Trophoblast cell (in vitro differentiated cells and primary cell): ENCODE measurements around the gene SPAG16.

Experiments used
- DNase-seq, 2 donors: peaks; one replicate each; pipeline ENCODE4 v3.0.0-alpha.2; 2016
- H2AFZ ChIP-seq: 2 replicates; pipeline ENCODE4 v1.6.1; 2013; ENCODE audit warnings: low read length, moderate library complexity, mild to moderate bottlenecking; ENCODE audit not compliant: insufficient read depth, poor library complexity
- H2AK5ac ChIP-seq: 2 replicates; pipeline ENCODE4 v1.6.1; 2013; ENCODE audit warnings: mild to moderate bottlenecking, low read length
- H2BK120ac ChIP-seq: 2 replicates; pipeline ENCODE4 v1.6.1; 2013; ENCODE audit warnings: low read length, mild to moderate bottlenecking, moderate library complexity; ENCODE audit not compliant: insufficient read depth, poor library complexity
- H2BK12ac ChIP-seq: 2 replicates; pipeline ENCODE4 v1.6.1; 2013; ENCODE audit warnings: mild to moderate bottlenecking, low read length, moderate library complexity
- H2BK5ac ChIP-seq: 2 replicates; pipeline ENCODE4 v1.6.1; 2013; ENCODE audit warnings: low read length, low read depth, moderate library complexity, mild to moderate bottlenecking; ENCODE audit not compliant: poor library complexity
- H3K14ac ChIP-seq: 2 replicates; pipeline ENCODE4 v1.6.1; 2013; ENCODE audit warnings: mild to moderate bottlenecking, low read length
- H3K18ac ChIP-seq: 2 replicates; pipeline ENCODE4 v1.6.1; 2013; ENCODE audit warnings: mild to moderate bottlenecking, low read length
- H3K23ac ChIP-seq: 2 replicates; pipeline ENCODE4 v1.6.1; 2013; ENCODE audit warnings: low read length
- H3K27ac ChIP-seq: 2 replicates; pipeline ENCODE4 v1.5.1; 2013; ENCODE audit warnings: low read depth, mild to moderate bottlenecking, inconsistent platforms, low read length, moderate library complexity
- H3K27me3 ChIP-seq: 2 replicates; pipeline ENCODE4 v1.6.1; 2013; ENCODE audit warnings: inconsistent platforms, mild to moderate bottlenecking, low read length, moderate library complexity; ENCODE audit not compliant: insufficient read depth
- H3K36me3 ChIP-seq, 2 experiments: 1 replicate in 1 of 2; 2 replicates in 1 of 2; pipeline ENCODE4 v1.6.1; 2013; ENCODE audit warnings: low read length in 2 of 2, mild to moderate bottlenecking in 2 of 2, moderate library complexity in 1 of 2; ENCODE audit not compliant: insufficient read depth in 2 of 2, control insufficient read depth in 1 of 2
- H3K4ac ChIP-seq: 2 replicates; pipeline ENCODE4 v1.6.1; 2013; ENCODE audit warnings: low read depth, mild to moderate bottlenecking, low read length, moderate library complexity
- H3K4me1 ChIP-seq, 2 experiments: 1 replicate in 1 of 2; 2 replicates in 1 of 2; pipeline ENCODE4 v1.6.1; 2013; ENCODE audit warnings: low read length in 2 of 2, mild to moderate bottlenecking in 2 of 2, moderate library complexity in 1 of 2; ENCODE audit not compliant: insufficient read depth in 2 of 2, control insufficient read depth in 1 of 2
- H3K4me2 ChIP-seq: 2 replicates; pipeline ENCODE4 v1.6.1; 2013; ENCODE audit warnings: inconsistent platforms, mild to moderate bottlenecking, low read length, moderate library complexity
- H3K4me3 ChIP-seq: 2 replicates; pipeline ENCODE4 v1.5.1; 2013; ENCODE audit warnings: mild to moderate bottlenecking, low read depth, low read length, inconsistent platforms
- H3K79me1 ChIP-seq: one replicate; pipeline ENCODE4 v1.6.1; 2013; ENCODE audit warnings: low read length
- H3K79me2 ChIP-seq: 2 replicates; pipeline ENCODE4 v1.6.1; 2013; ENCODE audit warnings: low read length, mild to moderate bottlenecking; ENCODE audit not compliant: control insufficient read depth, insufficient read depth, poor library complexity
- H3K9ac ChIP-seq: 2 replicates; pipeline ENCODE4 v1.6.1; 2013; ENCODE audit warnings: mild to moderate bottlenecking, low read length
- H3K9me3 ChIP-seq: 2 replicates; pipeline ENCODE4 v1.6.1; 2013; ENCODE audit warnings: low read depth, mild to moderate bottlenecking, control low read depth, inconsistent platforms, low read length; ENCODE audit not compliant: insufficient read depth
- H4K12ac ChIP-seq: 2 replicates; pipeline ENCODE4 v1.6.1; 2013; ENCODE audit warnings: low read depth, mild to moderate bottlenecking, low read length, moderate library complexity
- H4K8ac ChIP-seq: 2 replicates; pipeline ENCODE4 v1.6.1; 2013; ENCODE audit warnings: low read depth, mild to moderate bottlenecking, low read length, moderate library complexity
- H4K91ac ChIP-seq: one replicate; pipeline ENCODE4 v1.6.1; 2013; ENCODE audit warnings: low read depth, mild to moderate bottlenecking, low read length, moderate library complexity
- WGBS: extraction: QIAGEN DNeasy Blood & Tissue Kit; methylation state at CpG from one replicate; pipeline ENCODE4 v1.1.7; 2013; ENCODE audit warnings: missing lambda C conversion rate; ENCODE audit not compliant: insufficient read length, insufficient coverage; ENCODE audit errors: extremely low coverage; 5-methylcytosine and 5-hydroxymethylcytosine counted together

SPAG16 gene

GRCh38 chr2:214320211-214320610, 1035.9 kb downstream of the SPAG16 start:
- H3K4me3 ChIP-seq, result no peak overlapping the region
- no peak overlapping the region for H2AFZ ChIP-seq
- H3K36me3 ChIP-seq, result no peaks in the 10 kb centered on the region
- H2AK5ac ChIP-seq, result no peak overlapping the region
- no peak overlapping the region for H2BK120ac ChIP-seq
- H3K23ac ChIP-seq, result no peak overlapping the region
- no peak overlapping the region for H3K18ac ChIP-seq
- H3K4me2 ChIP-seq, result no peak overlapping the region
- H3K4ac ChIP-seq, result no peak overlapping the region
- no peak overlapping the region for H3K14ac ChIP-seq
- DNase-seq, result peak; percentile 12 to 53
- H2BK12ac ChIP-seq, result no peak overlapping the region
- H3K27me3 ChIP-seq, result no peaks in the 10 kb centered on the region
- no peak overlapping the region for H3K27ac ChIP-seq
- H3K9ac ChIP-seq, result no peak overlapping the region
- H4K8ac ChIP-seq, result no peak overlapping the region
- H2BK5ac ChIP-seq, result no peak overlapping the region
- H3K4me1 ChIP-seq, result no peaks in the 10 kb centered on the region
- no peaks in the 10 kb centered on the region for H3K9me3 ChIP-seq
- H3K79me1 ChIP-seq, result no peaks in the 10 kb centered on the region
- H3K79me2 ChIP-seq, result no peaks in the 10 kb centered on the region
- H4K91ac ChIP-seq, result no peak overlapping the region
- no peak overlapping the region for H4K12ac ChIP-seq

GRCh38 chr2:214322662-214323061, 1038.4 kb downstream of the SPAG16 start:
- Histone ChIP-seq H3K4me2 (no peak overlapping the region), H2BK5ac (no peak overlapping the region), H2AK5ac (no peak overlapping the region), H2BK12ac (no peak overlapping the region), H2AFZ (no peak overlapping the region), H3K23ac (no peak overlapping the region), H2BK120ac (no peak overlapping the region), H3K79me2 (no peaks in the 10 kb centered on the region), H3K27me3 (no peaks in the 10 kb centered on the region), H3K14ac (no peak overlapping the region), H4K12ac (no peak overlapping the region), H3K79me1 (no peaks in the 10 kb centered on the region), H4K91ac (no peak overlapping the region), H3K4me1 (no peaks in the 10 kb centered on the region), H3K36me3 (no peaks in the 10 kb centered on the region), H3K9me3 (no peaks in the 10 kb centered on the region), H3K9ac (no peak overlapping the region), H3K4me3 (no peak overlapping the region), H3K18ac (no peak overlapping the region), H4K8ac (no peak overlapping the region), H3K27ac (no peak overlapping the region), H3K4ac (no peak overlapping the region)
- WGBS, result no CpG with 5 or more reads among the region's 3 CpGs
- no peak for DNase-seq

GRCh38 chr2:214325404-214325803, 1041.1 kb downstream of the SPAG16 start:
- Histone ChIP-seq H4K8ac (no peak overlapping the region), H4K12ac (no peak overlapping the region), H2BK5ac (no peak overlapping the region), H3K27me3 (no peaks in the 10 kb centered on the region), H3K4me3 (no peak overlapping the region), H3K4me1 (no peaks in the 10 kb centered on the region), H3K27ac (no peak overlapping the region), H2AFZ (no peak overlapping the region), H2BK120ac (no peak overlapping the region), H3K9ac (no peak overlapping the region), H3K9me3 (no peaks in the 10 kb centered on the region), H3K23ac (no peak overlapping the region), H3K79me2 (no peaks in the 10 kb centered on the region), H3K4ac (no peak overlapping the region), H2AK5ac (no peak overlapping the region), H3K79me1 (no peaks in the 10 kb centered on the region), H3K14ac (no peak overlapping the region), H3K18ac (no peak overlapping the region), H4K91ac (no peak overlapping the region), H3K36me3 (no peaks in the 10 kb centered on the region), H3K4me2 (no peak overlapping the region), H2BK12ac (no peak overlapping the region)
- WGBS, result no CpG with 5 or more reads among the region's 1 CpG
- no peak for DNase-seq

GRCh38 chr2:214328941-214329340, 1044.7 kb downstream of the SPAG16 start:
- no peak overlapping the region for H4K91ac ChIP-seq
- H4K12ac ChIP-seq, result no peak overlapping the region
- H2BK12ac ChIP-seq, result no peak overlapping the region
- H3K18ac ChIP-seq, result no peak overlapping the region
- no peak overlapping the region for H3K14ac ChIP-seq
- no CpG with 5 or more reads among the region's 3 CpGs for WGBS
- no peak overlapping the region for H2BK5ac ChIP-seq
- no peaks in the 10 kb centered on the region for H3K36me3 ChIP-seq
- H3K79me1 ChIP-seq, result no peaks in the 10 kb centered on the region
- H3K4me1 ChIP-seq, result no peaks in the 10 kb centered on the region
- H2AK5ac ChIP-seq, result no peak overlapping the region
- no peak overlapping the region for H3K9ac ChIP-seq
- H3K23ac ChIP-seq, result no peak overlapping the region
- no peaks in the 10 kb centered on the region for H3K9me3 ChIP-seq
- no peaks in the 10 kb centered on the region for H3K79me2 ChIP-seq
- H3K27ac ChIP-seq, result no peak overlapping the region
- no peaks in the 10 kb centered on the region for H3K27me3 ChIP-seq
- no peak overlapping the region for H3K4me3 ChIP-seq
- no peak overlapping the region for H3K4ac ChIP-seq
- H2AFZ ChIP-seq, result no peak overlapping the region
- no peak overlapping the region for H2BK120ac ChIP-seq
- no peak overlapping the region for H4K8ac ChIP-seq
- DNase-seq, result no peak
- no peak overlapping the region for H3K4me2 ChIP-seq
